GM19240 (cell line): ENCODE data around the gene ARHGAP9.

Source experiments
- DNase-seq: peaks from one replicate; pipeline ENCODE4 v3.0.0; 2011; ENCODE audit warnings: low spot score; ENCODE audit not compliant: insufficient read length

Gene ARHGAP9

GRCh38 chr12:57479376-57480115 is at the start of gene ARHGAP9:
TSS of gene ARHGAP9 (minus strand) at chr12:57479866. CDS start at chr12:57479406, 460 bp downstream.
- DNase-seq, result no peak

GRCh38 chr12:57528831-57529555 is 49.3 kb upstream of the ARHGAP9 start:
- DNase-seq, result no peak

GRCh38 chr12:57528176-57528575 is 48.5 kb upstream of the ARHGAP9 start:
- DNase-seq, result no peak

- no peak for DNase-seq
Measured at GRCh38 chr12:57527184-57527583, 47.5 kb upstream of the ARHGAP9 start.

- DNase-seq, result no peak
Measured at GRCh38 chr12:57526477-57527126, 46.9 kb upstream of the ARHGAP9 start.

GRCh38 chr12:57525615-57526383 is 46.1 kb upstream of the ARHGAP9 start:
- no peak for DNase-seq

GRCh38 chr12:57524814-57525614 is 45.3 kb upstream of the ARHGAP9 start:
- DNase-seq, result no peak

GRCh38 chr12:57523706-57524614 is 44.3 kb upstream of the ARHGAP9 start:
- no peak for DNase-seq

- peak; percentile 33 for DNase-seq
Measured at GRCh38 chr12:57522887-57523705, 43.4 kb upstream of the ARHGAP9 start.

GRCh38 chr12:57522011-57522886 is 42.6 kb upstream of the ARHGAP9 start, which contains the start of gene MBD6:
TSS of gene MBD6 (plus strand) at chr12:57522824. CDS start at chr12:57524304, 1,480 bp downstream.
- peak; percentile 90 for DNase-seq

- no peak for DNase-seq
Measured at GRCh38 chr12:57521525-57522010, 41.9 kb upstream of the ARHGAP9 start.

- peak; percentile 89 for DNase-seq
Measured at GRCh38 chr12:57520053-57520818, 40.6 kb upstream of the ARHGAP9 start, which contains the start of gene DDIT3. TSS of gene DDIT3 (minus strand) at chr12:57520514. CDS start at chr12:57517406, 3,108 bp downstream.

- DNase-seq, result no peak
Measured at GRCh38 chr12:57519796-57520052, 40.1 kb upstream of the ARHGAP9 start.

GRCh38 chr12:57518920-57519795 is 39.5 kb upstream of the ARHGAP9 start:
- no peak for DNase-seq

GRCh38 chr12:57518176-57518919 is 38.7 kb upstream of the ARHGAP9 start:
- DNase-seq, result no peak
